ENCODE measurements around the gene NAP1L4.

Gene NAP1L4

DNA sequence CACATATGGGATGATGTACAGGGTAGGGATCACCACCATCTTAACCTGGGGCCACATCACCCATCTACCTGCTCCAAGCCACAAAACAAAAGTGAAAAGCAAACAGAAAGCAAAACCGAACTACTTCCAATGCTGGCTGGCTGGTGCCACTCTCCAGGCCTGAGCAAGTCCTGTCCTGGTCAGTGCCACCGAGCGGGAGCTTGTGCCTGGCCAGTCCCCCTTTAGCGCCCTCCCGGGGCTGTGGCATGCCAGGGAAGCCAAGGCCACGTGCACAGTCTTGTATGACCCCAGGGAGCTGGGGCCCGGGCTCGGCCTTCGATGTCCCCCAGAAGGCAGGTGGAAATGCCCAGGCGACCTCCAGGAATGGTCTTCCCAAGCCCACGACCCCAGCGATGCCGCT, 17.9 kb upstream of the NAP1L4 start:
- no peak for DNase-seq

DNA sequence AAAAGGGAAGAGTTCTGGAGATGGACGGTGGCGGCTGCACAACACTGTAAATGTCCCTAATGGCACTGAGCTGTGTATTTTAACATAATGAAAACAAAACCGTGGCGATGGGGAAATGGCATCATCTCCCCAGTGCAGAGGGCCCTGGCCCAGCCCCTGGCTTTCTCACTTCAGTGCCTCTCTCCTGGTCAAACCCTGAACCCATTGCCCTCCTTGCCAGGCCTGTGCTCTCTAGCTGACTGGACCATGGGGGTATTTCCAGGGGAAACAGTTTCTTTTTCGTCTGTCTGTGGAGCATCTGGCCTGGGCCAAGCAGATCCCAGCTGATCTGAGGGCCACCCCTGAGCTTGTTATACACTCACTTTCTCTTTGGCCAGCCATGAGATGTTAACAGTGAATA, 17.4 kb upstream of the NAP1L4 start:
- no peak for DNase-seq

GRCh38 chr11:3008746-3009336, 16.7 kb upstream of the NAP1L4 start:
- no peak for DNase-seq

DNA sequence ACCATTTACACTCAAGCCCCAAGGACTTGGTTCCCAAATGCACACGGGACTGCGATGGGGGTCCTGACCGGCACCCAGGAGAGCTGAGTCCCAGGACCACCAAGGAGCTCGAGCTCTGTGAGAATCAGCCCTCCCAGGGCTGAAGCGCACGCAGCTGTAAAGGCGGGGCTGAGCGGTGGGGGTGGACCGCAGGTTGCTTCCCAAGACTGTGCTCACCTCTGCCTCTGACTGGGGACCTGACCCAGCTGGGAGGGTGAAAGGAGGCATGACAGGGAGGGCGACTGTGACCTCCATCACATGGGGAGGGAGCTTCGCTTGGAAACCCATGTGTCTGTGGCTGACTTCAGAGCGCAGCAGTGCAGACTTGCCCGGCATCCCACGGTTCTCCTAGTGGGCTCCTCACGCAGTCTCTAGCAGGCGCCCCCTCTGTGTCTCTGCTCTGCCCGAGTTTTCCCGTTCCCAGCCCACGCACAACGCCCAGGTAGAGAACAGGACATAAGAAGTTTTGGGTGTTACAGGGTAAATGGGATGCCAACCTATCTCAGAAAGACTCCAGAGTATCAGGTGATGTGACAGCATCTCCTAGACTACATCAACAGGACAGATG, 15.4 kb upstream of the NAP1L4 start:
- no peak for DNase-seq

DNA sequence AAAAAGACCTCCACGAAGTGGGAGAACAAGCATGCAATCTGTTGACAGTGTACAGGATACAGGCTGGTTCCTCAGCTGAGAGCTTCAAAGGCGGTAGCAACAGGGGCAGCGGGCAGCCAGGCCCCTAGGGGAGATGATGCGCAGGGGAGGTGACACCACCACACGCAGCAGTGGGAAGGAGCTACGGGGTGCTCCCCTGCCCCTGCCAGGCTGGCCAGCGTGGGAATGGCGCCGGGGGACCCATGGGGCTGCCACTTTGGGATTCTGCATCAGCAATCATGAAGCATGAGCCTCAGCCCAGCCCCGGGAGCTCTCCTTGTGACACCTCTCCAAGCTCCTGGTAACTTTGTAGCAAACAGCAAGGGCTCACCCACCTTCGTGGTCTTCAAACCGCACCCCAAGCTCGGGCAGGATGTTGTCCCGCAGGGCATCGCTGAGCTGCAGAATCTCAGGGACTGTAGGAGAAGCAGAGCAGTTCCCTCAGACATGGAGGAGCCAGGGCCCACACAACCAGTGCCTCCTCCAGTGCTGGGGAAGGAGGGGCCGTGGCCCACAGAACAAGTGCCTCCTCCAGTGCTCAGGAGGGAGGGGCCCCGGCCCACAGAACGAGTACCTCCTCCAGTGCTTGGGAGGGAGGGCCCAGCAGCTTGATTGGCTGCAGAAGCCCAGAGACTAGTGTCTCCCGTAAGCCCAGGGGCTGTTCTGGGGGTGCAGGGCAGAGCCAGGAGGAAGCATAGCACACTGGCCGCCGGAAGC, 14.6 kb upstream of the NAP1L4 start:
- DNase-seq, result no peak

- DNase-seq, result no peak
Observed at GRCh38 chr11:3004481-3004880, 12.4 kb upstream of the NAP1L4 start.

DNA sequence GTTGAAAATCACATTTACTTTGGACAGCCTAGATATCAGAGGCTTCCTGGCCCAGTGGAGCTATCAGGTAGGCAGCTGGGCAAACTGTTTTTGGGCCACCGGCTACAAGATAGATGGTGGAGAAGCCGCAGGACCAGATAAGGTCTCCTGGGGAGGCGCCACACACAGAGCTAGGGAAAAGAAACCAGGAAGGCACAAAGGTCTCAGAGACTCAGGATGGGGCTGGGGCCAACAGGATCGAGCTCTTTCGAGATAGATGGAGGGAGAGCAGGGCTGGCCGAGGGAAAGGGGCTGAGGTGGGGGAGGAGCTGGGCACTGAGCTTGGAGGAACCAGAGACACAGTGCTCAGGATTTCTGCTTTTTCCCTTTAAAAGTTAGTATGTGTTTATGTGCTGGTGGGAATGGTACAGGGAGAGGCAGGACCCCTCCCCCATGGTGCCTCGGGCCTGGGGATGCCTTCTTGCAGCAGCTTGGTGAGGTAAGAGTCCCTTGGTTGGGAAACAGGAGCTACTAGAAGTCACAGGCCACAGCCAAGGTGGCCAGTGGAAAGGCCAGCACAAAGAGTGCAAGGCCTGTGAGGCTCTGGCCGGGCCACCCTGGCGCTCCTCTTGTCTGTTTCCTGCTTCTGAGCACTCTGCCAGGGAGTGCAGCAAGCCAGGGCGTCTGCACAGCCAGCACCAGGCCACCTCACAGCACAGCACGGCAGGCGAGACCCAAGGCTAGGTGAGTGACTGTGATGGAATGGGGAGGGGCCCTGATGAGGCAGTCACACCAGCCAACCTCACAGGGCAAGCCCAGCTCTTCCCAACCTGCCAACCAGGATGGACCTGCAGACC, 11.5 kb upstream of the NAP1L4 start:
- DNase-seq, result no peak

GRCh38 chr11:3002871-3003270, 10.7 kb upstream of the NAP1L4 start:
- DNase-seq, result no peak

- no peak for DNase-seq
Observed at GRCh38 chr11:3002351-3002861, 10.3 kb upstream of the NAP1L4 start.

DNA sequence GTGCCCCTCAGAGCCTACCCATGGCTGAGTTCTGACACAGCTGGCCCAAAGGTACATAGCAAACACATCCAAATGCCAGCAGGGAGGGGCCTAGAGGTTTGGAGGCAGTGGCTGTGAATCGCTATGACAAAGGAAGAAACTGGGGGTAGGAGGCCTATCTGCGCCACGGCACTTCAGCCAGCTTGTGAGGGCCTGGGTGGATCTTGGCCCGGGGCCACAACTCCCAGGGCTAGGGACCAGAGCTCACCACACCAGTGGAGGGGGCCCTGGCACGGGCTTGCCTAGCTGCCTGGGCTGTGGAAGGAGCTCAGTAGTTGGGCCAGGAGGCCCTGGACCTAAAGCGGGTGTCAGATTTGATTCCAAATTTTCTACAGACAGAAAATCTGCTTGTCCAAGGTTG, 9.4 kb upstream of the NAP1L4 start:
- DNase-seq, result no peak

DNA sequence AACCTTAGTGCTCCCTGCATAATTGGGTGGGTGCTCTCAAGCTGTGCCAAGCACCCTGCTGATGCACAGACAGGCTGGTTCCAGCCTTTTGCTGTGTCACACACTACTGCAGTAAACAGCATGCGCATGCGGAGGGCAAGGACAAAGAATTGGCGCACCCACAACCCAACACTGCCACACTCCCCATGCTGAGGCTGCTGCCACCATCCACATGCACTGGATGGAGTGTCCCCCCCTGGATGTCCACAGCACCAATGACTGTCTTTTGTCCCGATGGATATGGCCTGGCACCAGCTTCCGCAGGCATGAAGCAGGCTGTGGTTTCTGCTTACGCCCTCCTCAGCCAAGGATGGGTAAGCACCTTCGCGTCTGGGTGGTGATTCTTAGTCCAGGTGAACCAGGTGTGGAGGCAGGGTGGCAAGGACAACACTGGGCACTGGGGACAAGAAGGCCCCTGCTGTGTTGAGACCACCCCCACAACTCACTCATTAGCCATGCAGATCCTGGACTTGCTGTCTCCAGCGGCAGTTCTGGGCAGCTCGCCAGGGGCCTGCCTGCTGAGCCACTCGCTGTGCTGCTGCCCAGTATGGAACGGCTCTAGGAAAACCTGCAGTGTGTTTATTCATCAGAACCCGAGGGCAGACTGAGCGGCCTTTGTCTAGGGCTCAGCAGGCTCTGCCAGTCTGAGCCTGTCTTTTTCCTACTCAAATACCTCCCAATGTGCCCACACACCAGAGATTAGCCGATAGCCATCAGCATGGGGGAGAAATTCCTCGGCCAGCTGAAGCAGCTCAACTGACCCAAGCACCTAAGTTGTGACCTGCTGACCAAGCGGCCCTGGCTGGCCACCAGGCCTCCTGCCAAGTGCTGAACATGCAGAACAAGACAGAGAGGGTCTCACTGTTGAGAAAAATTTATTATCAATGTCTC, 8.2 kb upstream of the NAP1L4 start:
- DNase-seq, result no peak

- DNase-seq, result no peak
Observed at GRCh38 chr11:2999464-2999998, 7.4 kb upstream of the NAP1L4 start.

GRCh38 chr11:2998073-2998850, 6.1 kb upstream of the NAP1L4 start:
- no peak for DNase-seq

- DNase-seq, result no peak
Observed at GRCh38 chr11:2997406-2997805, 5.3 kb upstream of the NAP1L4 start.

- no peak for DNase-seq
Observed at GRCh38 chr11:2996976-2997375, 4.8 kb upstream of the NAP1L4 start.

- DNase-seq, result no peak
Observed at GRCh38 chr11:2995893-2996554, 3.9 kb upstream of the NAP1L4 start.

- no peak for DNase-seq
Observed at GRCh38 chr11:2995031-2995561, 3.0 kb upstream of the NAP1L4 start.

DNA sequence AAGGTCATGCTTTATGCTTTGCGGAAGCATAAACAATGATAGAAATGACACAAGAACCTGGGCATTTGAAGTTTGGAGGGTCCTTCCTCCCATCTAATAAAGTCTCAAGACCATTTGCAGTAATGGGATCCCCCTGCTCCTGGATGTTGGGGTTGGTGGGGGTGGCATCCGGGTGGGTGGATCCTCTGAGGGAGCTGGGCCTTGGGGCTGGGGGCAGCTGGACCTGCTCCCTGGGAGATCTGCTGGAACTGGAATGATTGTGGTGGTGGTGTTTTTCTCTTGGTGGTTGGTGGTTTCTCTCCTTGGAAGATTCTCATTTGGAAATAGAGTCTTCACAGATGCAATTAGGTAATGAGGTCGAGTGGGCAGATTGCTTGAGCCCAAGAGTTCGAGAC, 2.2 kb upstream of the NAP1L4 start:
- no peak for DNase-seq

DNA sequence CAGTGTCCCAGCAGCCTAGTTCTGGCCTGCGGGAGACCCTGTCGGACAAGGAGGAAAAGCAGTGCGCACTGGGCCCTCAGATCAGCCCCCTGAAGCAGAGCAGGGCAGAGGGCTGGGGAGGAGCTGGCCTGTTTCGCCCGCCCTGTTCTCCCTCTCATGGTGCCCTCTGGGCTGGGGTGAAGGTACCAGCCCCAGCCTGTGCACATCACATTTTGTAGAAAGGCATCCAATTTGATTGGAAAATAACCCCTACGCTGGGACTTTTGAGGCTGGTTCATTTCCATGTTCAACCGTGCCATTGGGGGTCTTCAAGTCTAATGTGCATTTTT, 832 bp upstream of the NAP1L4 start:
- no peak for DNase-seq

DNA sequence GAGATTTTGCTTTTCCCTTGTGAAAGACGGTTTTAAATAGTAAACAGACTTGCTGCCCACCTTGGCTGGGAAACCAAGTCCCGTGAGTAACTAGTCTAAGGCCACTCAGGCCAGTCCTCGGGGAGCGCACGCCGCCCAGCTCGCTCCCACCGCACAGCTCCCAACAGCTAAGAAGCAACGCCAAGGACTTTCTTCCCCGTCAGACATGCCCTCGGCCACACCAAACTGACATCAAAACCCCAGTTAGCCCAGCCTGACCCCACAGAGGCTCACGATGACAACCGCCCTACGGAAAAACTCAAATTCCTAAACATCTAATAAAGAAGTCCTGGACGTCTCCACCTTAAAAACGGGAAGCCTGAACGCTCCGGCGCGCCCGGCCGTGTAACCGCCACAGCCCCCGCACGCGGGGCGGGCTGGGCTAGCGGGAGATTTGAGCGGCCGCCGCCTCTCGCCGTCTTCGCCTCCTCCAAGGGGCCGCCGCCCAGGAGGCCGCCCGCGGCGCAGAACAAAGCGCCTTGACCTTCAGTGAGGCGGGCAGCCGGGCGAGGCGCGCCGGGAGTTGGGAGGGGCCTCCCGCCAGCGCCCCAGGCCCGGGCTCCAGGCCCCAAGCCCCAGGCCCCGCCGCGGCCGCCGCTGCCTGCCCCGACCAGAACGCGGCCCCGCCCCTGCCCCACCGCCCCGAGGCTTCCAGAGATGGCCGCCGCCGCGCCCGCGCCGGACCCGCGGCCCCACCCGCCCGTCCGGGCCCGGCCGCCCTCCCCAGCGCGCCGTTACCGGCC, 486 bp downstream of the NAP1L4 start:
- no peak for DNase-seq
